GM12892 (cell line): ENCODE measurements around the gene RNF151.

Experiments
- POLR2A ChIP-seq: IDR thresholded peaks from 2 replicates; pipeline ENCODE4 v1.6.1; 2011; ENCODE audit warnings: low read depth, low read length, control low read depth
- POLR2AphosphoS5 ChIP-seq: IDR thresholded peaks from 2 replicates; pipeline ENCODE4 v1.6.1; 2011; ENCODE audit warnings: low read depth, low read length, control low read depth
- TAF1 ChIP-seq: IDR thresholded peaks from 2 replicates; pipeline ENCODE4 v1.6.1; 2011; ENCODE audit warnings: low read depth, mild to moderate bottlenecking, control low read depth, low read length, borderline replicate concordance

DNA sequence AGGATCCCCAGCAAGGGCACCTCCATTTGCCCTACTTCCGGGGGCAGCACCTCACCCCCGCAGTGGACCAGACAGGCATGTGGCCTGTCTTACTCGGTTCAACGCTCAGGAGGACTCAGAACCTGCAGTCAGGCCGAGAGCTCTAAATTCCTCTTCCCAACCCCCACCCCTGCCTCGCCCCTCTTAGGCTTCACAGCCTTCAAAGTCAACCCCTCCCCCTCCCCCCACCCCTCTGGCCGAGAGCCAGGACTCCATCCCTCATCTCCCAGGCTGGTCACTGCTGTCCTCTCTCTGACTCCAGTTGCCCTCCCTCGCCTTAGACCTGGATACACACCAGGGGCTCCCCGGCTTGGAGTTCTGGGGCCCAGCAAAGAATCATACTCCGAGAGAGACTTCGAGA is 40.4 kb upstream of the RNF151 start:
- TF ChIP-seq POLR2A (no peak), TAF1 (no peak), POLR2AphosphoS5 (no peak)
